GM19463 (cell line): ENCODE results near the gene SUPT6H.
A peak's percentile ranks its signal among the peaks of the same experiment; 100 is the strongest.

Source experiments
- ATAC-seq: cut with Tn5 transposase; IDR thresholded peaks from one replicate; pipeline ENCODE4 v1.9.1; 2021; ENCODE audit warnings: mild to moderate bottlenecking, moderate library complexity; ENCODE audit not compliant: unreplicated experiment

SUPT6H gene

DNA sequence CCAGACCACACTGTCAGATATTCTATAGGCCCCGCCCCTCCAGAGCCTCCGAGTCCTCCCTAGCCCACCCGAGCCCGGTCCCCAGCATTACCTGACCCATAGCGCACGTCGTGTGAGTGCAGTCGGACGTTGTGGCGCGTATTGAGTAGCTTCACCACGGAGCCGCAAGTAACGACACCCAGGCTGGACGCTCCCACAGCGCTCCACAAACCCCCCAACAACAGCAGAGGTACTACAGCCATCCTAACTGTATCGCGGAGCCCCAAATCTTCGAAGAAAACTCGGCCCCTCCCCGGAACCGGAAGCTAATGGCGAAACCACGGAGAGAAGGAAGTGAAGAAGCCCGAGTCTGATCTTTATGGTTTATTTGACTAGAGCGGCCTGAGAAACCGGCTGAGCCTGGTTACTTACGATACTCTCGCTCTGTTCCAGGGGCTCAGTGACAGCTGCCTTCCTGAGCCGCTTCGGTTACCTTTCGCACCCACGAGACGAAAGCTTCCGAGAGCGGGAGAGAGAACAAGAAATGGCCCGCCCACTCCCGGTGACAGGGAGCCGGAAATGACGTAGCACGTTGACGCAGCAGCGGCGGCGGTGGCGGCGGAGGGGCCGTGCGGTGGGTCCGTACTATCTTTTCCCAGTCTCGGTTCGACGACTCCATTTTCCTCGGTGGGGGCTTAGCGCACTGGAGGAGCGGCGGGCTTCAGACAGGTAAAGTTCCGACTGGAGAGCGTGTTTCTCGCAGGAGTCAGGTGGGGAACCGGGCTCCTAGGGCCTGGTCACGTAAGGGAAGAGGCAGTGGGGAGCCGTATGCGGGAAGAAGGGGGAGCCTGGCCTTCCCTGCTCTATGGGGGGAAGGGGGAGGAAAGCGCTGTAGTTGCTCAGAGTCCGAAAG, at the start of gene SUPT6H, which contains the start of gene SDF2:
Gene SUPT6H, plus strand, starts transcription at position 571 of the 892 bp plus-strand sequence. CDS start 11,197 bp downstream, outside the sequence.
Gene SDF2, minus strand, starts transcription at position 272 of the 892 bp plus-strand sequence. Its CDS starts 30 bp downstream, at position 242.
- peak; percentile 85 for ATAC-seq

- no peak for ATAC-seq
These were observed 49.5 kb upstream of the SUPT6H start for GRCh38 chr17:28612531-28612930.

GRCh38 chr17:28612936-28613872, 48.8 kb upstream of the SUPT6H start:
- ATAC-seq = no peak

GRCh38 chr17:28613931-28614381, 48.0 kb upstream of the SUPT6H start, which contains the start of gene RSKR:
Gene RSKR, minus strand, starts transcription at chr17:28614185. Its CDS starts 24 bp downstream, at chr17:28614161.
- no peak for ATAC-seq

GRCh38 chr17:28615260-28615940, 46.6 kb upstream of the SUPT6H start:
- no peak for ATAC-seq

- ATAC-seq = no peak
These were observed 45.7 kb upstream of the SUPT6H start for GRCh38 chr17:28616281-28616680.

- ATAC-seq = no peak
These were observed 43.5 kb upstream of the SUPT6H start for GRCh38 chr17:28618464-28618863.

GRCh38 chr17:28620010-28620409, 42.0 kb upstream of the SUPT6H start:
- no peak for ATAC-seq

DNA sequence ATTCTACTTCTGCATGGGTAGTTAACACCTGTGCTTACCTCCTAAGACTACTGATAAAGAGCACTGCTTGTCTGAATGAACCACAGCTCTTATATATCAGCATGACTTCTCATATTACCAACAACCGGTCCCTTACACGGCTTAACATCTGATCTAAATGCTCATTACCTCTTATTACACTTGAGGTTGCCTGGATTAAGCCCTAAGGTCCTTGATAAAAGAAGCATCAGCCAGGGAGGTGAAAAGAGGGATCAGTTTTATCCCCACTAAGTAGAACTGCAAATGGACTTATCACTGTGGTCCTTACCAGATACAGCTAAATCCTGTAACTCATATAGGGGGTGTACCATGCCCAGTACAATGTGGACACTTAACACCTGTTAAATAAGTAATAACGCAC, 39.8 kb upstream of the SUPT6H start:
- ATAC-seq = no peak

DNA sequence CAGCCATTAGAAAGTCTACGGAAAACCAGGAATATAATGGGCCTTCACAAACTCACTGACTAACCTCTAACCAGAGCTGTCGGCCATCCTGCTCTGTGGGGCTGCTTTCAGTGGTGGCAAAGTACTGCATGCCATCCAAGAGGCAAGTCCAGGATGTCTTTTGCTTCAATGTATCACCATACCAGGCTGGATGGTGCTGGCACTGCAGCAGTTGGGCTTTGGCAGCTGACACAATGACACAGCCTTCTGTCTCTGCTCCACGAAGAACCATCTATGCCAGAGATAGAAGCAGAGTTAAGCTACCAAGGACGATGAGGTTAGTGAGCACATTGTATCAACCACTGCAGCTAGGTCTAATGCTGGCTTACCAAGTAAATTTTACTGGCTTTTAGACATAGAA, 38.3 kb upstream of the SUPT6H start:
- ATAC-seq = no peak

GRCh38 chr17:28624148-28624547, 37.9 kb upstream of the SUPT6H start:
- no peak for ATAC-seq

DNA sequence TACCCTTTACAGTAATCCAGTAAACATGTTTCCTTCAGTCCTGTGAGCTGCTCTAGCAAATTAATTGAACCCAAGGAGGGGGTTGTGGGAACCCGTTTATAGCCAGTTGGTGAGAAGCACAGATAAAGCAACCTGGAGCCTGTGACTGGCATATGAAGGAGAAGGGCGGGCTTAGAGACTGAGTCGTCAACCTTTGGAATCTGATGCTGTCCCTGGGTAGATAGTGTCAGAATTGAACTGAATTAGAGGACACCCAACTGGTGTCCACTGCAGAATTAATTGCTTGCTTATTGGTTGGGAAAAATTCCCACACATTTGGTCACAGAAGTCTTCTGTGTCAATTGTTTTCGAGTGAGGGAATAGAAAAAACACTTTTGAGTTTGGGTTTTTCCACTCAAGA, 35.2 kb upstream of the SUPT6H start:
- no peak for ATAC-seq

GRCh38 chr17:28634206-28634865, 27.7 kb upstream of the SUPT6H start:
- no peak for ATAC-seq

DNA sequence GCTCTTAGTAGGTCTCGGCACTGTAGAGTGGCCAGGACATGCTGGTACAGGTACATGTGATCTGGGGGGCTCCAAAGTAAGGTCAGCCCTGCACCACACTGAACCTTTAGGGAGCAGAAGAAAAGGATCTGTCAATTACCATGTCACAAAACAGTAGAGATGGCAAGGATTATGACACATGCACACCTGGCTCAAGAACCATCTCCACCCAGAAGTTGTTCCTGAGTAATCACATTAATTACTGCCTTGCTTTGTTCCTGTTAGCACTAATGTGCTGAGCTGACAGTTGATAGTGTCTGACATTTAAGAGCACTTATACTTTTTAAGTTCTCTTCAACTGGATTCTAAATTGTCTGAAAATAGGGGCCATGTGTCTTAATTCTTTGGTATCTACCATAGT, 26.5 kb upstream of the SUPT6H start:
- ATAC-seq = no peak

DNA sequence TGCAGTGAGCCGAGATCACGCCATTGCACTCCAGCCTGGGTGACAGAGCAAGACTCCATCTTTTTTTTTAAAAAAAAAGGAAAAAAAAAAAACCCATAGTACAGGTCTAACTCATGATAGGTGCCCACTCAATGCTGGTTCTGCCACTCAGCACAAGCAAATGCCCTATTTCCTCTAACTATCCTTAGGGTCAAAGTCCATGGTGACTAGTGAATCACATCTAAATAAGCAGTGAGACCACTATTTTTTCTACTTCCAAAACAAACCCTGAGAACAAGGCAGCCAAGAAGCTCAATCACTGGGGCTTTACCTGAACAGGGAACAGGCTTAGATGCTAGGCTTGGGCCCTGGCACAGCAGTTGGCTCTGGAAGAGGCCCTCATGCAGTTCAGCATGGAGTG, 20.4 kb upstream of the SUPT6H start:
- no peak for ATAC-seq

DNA sequence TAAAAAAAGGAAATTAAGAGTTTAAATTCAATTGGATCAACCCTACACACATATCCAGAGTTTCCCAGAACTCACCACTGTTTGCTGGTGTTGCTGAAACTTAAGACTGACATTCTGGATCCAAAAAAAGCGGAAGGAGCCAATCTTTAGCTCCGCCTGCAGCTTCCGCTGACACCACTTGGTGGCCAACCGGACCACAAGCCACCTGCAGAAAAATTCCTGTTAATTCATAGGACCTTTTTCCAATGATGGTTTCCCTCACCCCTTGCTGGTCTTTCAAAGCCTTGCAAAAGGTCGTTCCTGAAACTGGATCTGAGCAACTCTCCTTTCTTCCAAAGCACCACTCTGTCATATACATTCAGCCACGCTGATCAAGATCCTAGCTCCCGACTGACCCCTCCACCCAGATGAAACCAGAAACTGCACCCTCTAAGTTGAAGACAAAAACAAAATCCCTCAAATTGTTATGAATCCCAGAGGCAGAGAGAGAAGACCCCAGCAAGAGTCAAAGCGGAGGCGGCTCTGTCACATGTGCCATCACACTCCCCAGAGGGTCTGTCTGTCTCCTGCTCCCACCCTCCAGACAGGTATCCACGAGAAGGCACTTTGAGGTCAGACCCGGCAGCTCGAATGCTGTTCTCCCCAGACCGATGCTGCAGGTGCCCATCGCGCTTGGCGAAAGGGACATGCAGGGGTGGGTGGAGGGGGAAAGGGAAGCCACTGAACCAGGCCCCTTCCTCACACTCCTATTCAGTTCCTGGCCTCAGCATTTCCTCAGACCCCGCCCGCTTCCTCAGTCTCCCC, 17.8 kb upstream of the SUPT6H start:
- ATAC-seq = no peak

GRCh38 chr17:28644787-28645575, 17.0 kb upstream of the SUPT6H start, which contains the start of gene BLTP2:
Gene BLTP2, minus strand, starts transcription at chr17:28645158. Its CDS starts 102 bp downstream, at chr17:28645056.
- ATAC-seq = peak; percentile 95

DNA sequence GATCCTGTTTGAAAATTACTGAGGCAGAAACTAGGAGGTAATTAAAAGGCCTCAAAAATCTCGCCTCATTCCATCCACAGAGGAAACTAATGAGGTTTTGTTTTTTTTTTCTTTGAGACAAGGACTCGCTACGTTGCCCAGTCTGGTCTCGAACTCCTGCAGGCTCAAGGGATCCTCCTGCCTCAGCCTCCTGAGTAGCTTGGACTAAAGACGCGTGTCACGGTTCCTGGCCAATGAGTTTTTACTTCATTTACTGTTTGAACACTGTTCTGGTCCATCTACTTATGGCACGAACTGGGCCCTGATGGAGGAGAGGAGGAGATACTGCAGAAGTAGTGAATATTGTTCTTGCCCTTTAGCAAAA, 16.4 kb upstream of the SUPT6H start:
- no peak for ATAC-seq
